Stimulated activated naive CD8-positive, alpha-beta T cell treated with anti-CD3 and anti-CD28 coated beads, Interleukin-15, amount 100 ng/mL, for 72 hours (primary cell): ENCODE data around the gene SEMA3B.
"Not testable (repeated sequence)": the region's sequence is repeated elsewhere in the genome, so short reads cannot be mapped to it uniquely, and the experiment has no call there.

Source experiments
- ATAC-seq: fragments of 150-1000 bp; cut with Tn5 transposase; 2 replicates; pipeline ENCODE4 v1.10.0; 2021; ENCODE audit warnings: mild to moderate bottlenecking, moderate library complexity
- DNase-seq, 2 donors: peaks; one replicate each; pipeline ENCODE4 v3.0.0; 2021 to 2022
- H3K27ac Mint-ChIP-seq, 2 donors: one replicate each; pipeline ENCODE4 v1.8.0; 2022; ENCODE audit warnings: mild to moderate bottlenecking in 2 of 2, mixed read lengths in 2 of 2, moderate library complexity in 2 of 2
- H3K27me3 Mint-ChIP-seq: one replicate; pipeline ENCODE4 v1.8.0; 2022; ENCODE audit warnings: mixed read lengths
- H3K4me1 Mint-ChIP-seq: one replicate; pipeline ENCODE4 v1.8.0; 2022; ENCODE audit warnings: mild to moderate bottlenecking, mixed read lengths
- H3K4me3 Mint-ChIP-seq, 2 donors: one replicate each; pipeline ENCODE4 v1.8.0; 2022; ENCODE audit warnings: mild to moderate bottlenecking in 2 of 2, mixed read lengths in 2 of 2, moderate library complexity in 1 of 2
- H3K9me3 Mint-ChIP-seq, 2 donors: one replicate each; pipeline ENCODE4 v1.8.0; 2022; ENCODE audit warnings: mixed read lengths in 2 of 2

The SEMA3B gene

DNA sequence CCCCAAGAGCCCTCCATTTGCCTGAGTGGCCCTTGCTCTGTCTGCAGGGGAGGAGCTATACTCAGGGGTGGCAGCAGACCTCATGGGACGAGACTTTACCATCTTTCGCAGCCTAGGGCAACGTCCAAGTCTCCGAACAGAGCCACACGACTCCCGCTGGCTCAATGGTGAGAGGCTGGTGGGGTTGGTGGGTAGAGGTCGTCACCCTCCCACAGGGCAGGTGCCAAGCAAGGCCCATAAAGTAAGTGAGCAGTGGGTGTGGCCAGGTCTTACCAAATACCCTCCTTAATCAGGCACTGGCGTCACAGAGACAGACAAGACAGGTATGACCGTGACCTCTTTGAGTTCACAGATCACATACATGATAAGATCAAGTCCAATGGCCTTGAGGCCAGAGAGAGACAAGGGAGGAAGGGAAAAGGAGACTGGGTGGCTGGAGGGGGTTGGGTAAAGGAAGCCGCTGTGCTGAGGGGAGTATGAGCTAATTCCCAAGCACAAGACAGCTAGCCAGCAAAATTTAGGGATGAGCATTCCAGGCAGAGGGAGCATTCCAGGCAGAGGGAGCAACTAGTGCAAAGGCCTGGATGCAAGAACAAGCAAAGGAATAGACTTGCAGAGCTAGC lies 2.5 kb downstream of the SEMA3B start:
- no peaks in the 10 kb centered on the region for H3K9me3 Mint-ChIP-seq

GRCh38 chr3:50272538-50272910 lies 3.6 kb downstream of the SEMA3B start:
- not testable (repeated sequence) for DNase-seq, ATAC-seq, H3K27ac Mint-ChIP-seq, H3K9me3 Mint-ChIP-seq
- peaks cover 83% of the 10 kb centered on the region for H3K27me3 Mint-ChIP-seq
- peak overlapping the region in 1 of 2 donors; percentile 84 for H3K4me3 Mint-ChIP-seq
- H3K4me1 Mint-ChIP-seq, result peaks cover 50% of the 10 kb centered on the region

More for the DNA sequence above, 2.5 kb downstream of the SEMA3B start:
- Mint-ChIP-seq H3K27me3 (peaks cover 84% of the 10 kb centered on the region), H3K4me1 (peaks cover 49% of the 10 kb centered on the region), H3K4me3 (no peak overlapping the region), H3K27ac (peak overlapping the region in 1 of 2 donors; percentile 23)
- ATAC-seq (no peak), DNase-seq (no peak)

- ATAC-seq, result peak; percentile 91
- peaks cover 50% of the 10 kb centered on the region for H3K4me1 Mint-ChIP-seq
- DNase-seq, result peak; percentile 90 to 92
- no peaks in the 10 kb centered on the region for H3K9me3 Mint-ChIP-seq
- H3K4me3 Mint-ChIP-seq, result peak overlapping the region; percentile 82 to 84
- peaks cover 83% of the 10 kb centered on the region for H3K27me3 Mint-ChIP-seq
- no peak overlapping the region for H3K27ac Mint-ChIP-seq
These were observed 4.2 kb downstream of the SEMA3B start for GRCh38 chr3:50272911-50273688.

DNA sequence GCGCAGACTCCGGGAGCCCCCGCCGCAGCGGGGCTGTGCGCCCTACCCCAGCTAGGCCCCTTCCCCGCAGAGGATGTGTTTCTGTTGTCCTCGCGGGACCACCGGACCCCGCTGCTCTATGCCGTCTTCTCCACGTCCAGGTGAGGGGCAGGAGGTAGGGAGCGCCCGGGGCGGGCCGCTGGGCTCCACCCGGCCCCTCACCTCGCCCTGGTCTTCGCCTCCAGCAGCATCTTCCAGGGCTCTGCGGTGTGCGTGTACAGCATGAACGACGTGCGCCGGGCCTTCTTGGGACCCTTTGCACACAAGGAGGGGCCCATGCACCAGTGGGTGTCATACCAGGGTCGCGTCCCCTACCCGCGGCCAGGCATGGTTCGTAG lies 4.7 kb downstream of the SEMA3B start:
- Mint-ChIP-seq H3K4me3 (peak overlapping the region in 1 of 2 donors; percentile 82), H3K27ac (no peak overlapping the region), H3K9me3 (no peaks in the 10 kb centered on the region), H3K4me1 (peaks cover 50% of the 10 kb centered on the region), H3K27me3 (peaks cover 83% of the 10 kb centered on the region)
- DNase-seq, result no peak
- ATAC-seq, result no peak

DNA sequence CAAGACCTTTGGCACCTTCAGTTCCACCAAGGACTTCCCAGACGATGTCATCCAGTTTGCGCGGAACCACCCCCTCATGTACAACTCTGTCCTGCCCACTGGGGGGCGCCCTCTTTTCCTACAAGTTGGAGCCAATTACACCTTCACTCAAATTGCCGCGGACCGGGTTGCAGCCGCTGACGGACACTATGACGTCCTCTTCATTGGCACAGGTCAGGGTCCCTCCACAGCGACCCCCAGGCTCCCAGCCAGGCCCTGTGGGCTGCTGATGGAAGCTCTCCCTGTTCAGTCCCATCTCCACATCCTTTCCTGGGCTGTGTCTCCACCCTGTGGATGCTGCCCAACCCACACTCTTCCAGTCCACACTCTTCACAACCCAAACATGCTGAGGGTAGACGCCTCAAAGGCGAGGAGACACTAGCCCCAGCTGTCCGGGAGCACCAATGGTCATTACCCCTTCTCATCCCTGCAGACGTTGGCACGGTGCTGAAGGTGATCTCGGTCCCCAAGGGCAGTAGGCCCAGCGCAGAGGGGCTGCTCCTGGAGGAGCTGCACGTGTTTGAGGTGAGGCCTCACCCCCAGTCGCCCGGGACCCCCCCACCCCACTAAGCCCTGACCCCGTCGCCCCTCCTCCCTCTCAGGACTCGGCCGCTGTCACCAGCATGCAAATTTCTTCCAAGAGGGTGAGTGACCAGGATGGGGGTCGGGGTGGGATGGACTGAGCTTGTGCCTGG lies 5.6 kb downstream of the SEMA3B start:
- Mint-ChIP-seq H3K4me1 (peaks cover 50% of the 10 kb centered on the region), H3K27me3 (peaks cover 78% of the 10 kb centered on the region), H3K4me3 (peak overlapping the region; percentile 27 to 84), H3K9me3 (no peaks in the 10 kb centered on the region), H3K27ac (no peak overlapping the region)
- DNase-seq (peak; percentile 76 to 81), ATAC-seq (peak; percentile 52)

- no peak overlapping the region for H3K27ac Mint-ChIP-seq
These were observed 6.4 kb downstream of the SEMA3B start for GRCh38 chr3:50275141-50275995.

DNA sequence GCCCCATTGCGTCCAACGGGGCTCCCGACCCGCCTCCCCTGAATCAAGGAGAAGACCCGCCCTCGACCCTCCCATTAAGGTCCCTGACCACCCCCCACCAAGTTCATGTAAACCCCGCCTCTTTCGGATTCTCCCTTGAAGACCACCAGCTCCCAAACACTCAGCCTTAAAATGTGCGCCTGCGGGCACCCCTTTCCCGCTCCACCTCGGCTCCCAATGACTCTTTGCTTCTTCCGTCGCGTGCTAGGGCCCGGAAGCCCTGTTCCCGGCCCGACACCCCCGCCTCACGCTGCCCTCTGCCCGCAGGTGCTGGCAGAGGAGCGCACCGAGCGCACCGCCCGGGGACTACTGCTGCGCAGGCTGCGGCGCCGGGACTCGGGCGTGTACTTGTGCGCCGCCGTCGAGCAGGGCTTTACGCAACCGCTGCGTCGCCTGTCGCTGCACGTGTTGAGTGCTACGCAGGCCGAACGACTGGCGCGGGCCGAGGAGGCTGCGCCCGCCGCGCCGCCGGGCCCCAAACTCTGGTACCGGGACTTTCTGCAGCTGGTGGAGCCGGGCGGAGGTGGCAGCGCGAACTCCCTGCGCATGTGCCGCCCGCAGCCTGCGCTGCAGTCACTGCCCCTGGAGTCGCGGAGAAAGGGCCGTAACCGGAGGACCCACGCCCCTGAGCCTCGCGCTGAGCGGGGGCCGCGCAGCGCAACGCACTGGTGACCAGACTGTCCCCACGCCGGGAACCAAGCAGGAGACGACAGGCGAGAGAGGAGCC lies 7.2 kb downstream of the SEMA3B start:
- Mint-ChIP-seq H3K4me3 (peak overlapping the region; percentile 29 to 84), H3K27ac (no peak overlapping the region), H3K9me3 (no peaks in the 10 kb centered on the region), H3K27me3 (peaks cover 66% of the 10 kb centered on the region), H3K4me1 (peaks cover 50% of the 10 kb centered on the region)
- no peak for ATAC-seq
- DNase-seq, result peak in 1 of 2 donors; percentile 46

More at GRCh38 chr3:50275141-50275995, 6.4 kb downstream of the SEMA3B start:
- Mint-ChIP-seq H3K4me1 (peaks cover 50% of the 10 kb centered on the region), H3K9me3 (no peaks in the 10 kb centered on the region), H3K27me3 (peaks cover 70% of the 10 kb centered on the region), H3K4me3 (peak overlapping the region; percentile 29 to 84)
- ATAC-seq (no peak), DNase-seq (no peak)

- H3K4me1 Mint-ChIP-seq, result peaks cover 45% of the 10 kb centered on the region
- H3K9me3 Mint-ChIP-seq, result no peaks in the 10 kb centered on the region
- peaks cover 61% of the 10 kb centered on the region for H3K27me3 Mint-ChIP-seq
- no peak overlapping the region for H3K27ac Mint-ChIP-seq
- ATAC-seq (no peak), DNase-seq (no peak)
- peak overlapping the region in 1 of 2 donors; percentile 84 for H3K4me3 Mint-ChIP-seq
These were observed 7.8 kb downstream of the SEMA3B start for GRCh38 chr3:50276762-50277101.

GRCh38 chr3:50278123-50278879 lies 9.4 kb downstream of the SEMA3B start:
- H3K9me3 Mint-ChIP-seq, result no peaks in the 10 kb centered on the region
- ATAC-seq (peak; percentile 10), DNase-seq (no peak)
- no peak overlapping the region for H3K27ac Mint-ChIP-seq
- H3K4me3 Mint-ChIP-seq, result no peak overlapping the region
- H3K27me3 Mint-ChIP-seq, result peaks cover 52% of the 10 kb centered on the region
- peaks cover 30% of the 10 kb centered on the region for H3K4me1 Mint-ChIP-seq

DNA sequence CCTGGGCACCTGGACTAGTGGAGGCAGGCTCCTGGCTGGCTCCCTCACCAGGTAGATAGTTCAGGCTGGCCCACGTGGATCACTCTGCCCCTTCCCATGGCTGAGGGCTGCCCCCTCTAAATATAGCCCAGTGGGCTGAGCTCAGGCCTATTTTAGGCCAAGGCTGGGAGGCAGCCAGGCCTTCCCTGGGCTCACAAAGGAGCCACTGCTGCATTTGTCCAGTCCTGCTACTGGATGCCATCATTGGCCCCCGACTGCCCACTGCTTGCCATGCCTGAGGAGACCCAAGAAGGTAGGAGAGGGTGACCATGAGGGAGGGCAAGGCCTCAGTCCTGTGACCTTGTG lies 9.9 kb downstream of the SEMA3B start, which contains the start of gene LSMEM2:
LSMEM2 (plus strand) TSS at position 208 of the 345 bp plus-strand sequence; CDS start at position 235, 27 bp downstream.
- H3K27me3 Mint-ChIP-seq, result peaks cover 47% of the 10 kb centered on the region
- H3K27ac Mint-ChIP-seq, result no peak within 1 kb of the TSS
- no peak within 1 kb of the TSS for H3K4me3 Mint-ChIP-seq
- DNase-seq, result no peak
- peaks cover 27% of the 10 kb centered on the region for H3K4me1 Mint-ChIP-seq
- no peaks in the 10 kb centered on the region for H3K9me3 Mint-ChIP-seq
- no peak for ATAC-seq

DNA sequence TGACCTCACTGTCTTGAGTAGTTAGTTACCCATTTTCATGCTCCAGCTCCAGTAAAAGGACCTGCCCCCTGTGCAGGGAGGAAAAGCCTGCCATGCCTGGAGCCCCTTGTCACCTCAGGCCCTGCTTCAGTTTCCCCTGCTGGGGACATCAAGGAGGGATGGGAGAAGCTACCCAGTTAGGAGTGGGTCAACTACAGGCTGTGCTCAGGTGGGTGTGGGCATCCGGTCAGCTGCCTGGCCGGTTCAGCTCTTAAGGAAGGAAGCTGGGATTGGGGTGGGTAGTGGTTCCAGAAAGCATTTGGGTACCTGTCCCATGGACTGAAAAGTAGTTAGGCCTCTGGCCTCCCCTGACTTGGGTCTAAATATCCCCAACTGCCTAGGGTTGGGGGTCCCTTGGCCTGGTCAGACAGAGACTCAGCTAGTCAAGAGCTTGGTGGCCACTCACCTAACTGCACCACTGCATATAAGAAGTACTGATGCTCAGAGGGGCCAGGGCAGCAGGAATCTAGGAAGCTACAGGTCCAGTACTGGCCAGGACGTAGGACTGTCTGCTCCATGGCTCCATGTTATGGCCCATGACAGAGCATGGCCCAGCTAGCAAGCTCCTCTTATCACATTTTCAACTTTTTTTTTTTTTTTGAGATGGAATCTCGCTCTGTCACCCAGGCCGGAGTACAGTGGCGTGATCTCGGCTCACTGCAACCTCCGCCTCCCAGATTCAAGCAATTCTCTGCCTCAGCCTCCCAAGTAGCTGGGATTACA lies 10.5 kb downstream of the SEMA3B start:
- H3K9me3 Mint-ChIP-seq, result no peaks in the 10 kb centered on the region
- H3K4me1 Mint-ChIP-seq, result peaks cover 21% of the 10 kb centered on the region
- no peak for ATAC-seq

GRCh38 chr3:50284121-50284520 lies 15.2 kb downstream of the SEMA3B start:
- H3K4me1 Mint-ChIP-seq, result peaks cover 12% of the 10 kb centered on the region
- not testable (repeated sequence) for ATAC-seq, H3K4me3 Mint-ChIP-seq

More for the DNA sequence above, 10.5 kb downstream of the SEMA3B start:
- H3K27ac Mint-ChIP-seq, result no peak overlapping the region
- H3K4me3 Mint-ChIP-seq, result no peak overlapping the region
- H3K27me3 Mint-ChIP-seq, result peaks cover 41% of the 10 kb centered on the region
- no peak for DNase-seq

More at GRCh38 chr3:50284121-50284520, 15.2 kb downstream of the SEMA3B start:
- H3K27me3 Mint-ChIP-seq, DNase-seq, H3K9me3 Mint-ChIP-seq, H3K27ac Mint-ChIP-seq: not testable (repeated sequence)
